Activated T-helper 9 cell treated with anti-CD3 and anti-CD28 coated beads, Interleukin-2, amount 50 U/mL, for 16 hours (primary cell): ENCODE data around the gene SCAF11.

Source experiments
- DNase-seq: peaks from one replicate; pipeline ENCODE4 v3.0.0-alpha.2; 2020; ENCODE audit warnings: low read depth

Gene SCAF11

DNA sequence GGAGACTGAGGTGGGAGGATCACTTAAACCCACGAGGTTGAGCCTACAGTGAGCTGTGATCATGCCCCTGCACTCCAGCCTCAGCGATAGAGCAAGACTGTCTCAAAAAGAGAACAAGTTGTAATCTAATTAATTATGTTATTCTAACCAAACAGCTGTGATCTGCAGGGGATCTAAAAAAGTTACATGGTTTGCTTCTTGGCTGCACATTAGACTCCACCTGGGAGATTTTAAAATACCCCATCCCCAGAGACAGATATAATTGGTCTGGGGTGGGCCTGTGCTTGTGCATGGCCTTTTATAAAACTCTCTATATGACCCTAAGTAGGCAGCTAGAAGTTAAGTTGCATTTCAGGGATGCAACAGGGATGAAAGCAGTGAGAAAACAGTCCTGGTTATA is 76.7 kb downstream of the SCAF11 start:
- DNase-seq, result no peak

DNA sequence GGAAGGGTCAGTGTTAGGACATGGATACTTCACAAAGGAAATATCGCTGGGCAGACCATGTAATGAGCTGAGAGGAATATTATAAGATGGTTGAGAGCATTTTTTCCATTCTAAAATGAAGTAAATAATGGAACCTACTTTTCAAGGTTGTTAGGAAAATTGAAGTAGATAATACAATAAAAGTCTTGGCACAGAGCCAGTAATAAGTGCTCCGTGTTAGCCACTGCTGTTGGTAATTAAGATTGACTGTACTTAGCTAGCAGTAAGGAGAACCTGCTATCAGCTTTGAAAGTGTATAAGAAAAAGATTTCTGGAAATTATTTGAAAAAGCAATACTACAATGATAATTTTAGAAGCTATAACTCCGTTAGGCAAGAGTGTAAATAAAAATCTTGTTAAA is 77.6 kb downstream of the SCAF11 start:
- DNase-seq, result no peak

DNA sequence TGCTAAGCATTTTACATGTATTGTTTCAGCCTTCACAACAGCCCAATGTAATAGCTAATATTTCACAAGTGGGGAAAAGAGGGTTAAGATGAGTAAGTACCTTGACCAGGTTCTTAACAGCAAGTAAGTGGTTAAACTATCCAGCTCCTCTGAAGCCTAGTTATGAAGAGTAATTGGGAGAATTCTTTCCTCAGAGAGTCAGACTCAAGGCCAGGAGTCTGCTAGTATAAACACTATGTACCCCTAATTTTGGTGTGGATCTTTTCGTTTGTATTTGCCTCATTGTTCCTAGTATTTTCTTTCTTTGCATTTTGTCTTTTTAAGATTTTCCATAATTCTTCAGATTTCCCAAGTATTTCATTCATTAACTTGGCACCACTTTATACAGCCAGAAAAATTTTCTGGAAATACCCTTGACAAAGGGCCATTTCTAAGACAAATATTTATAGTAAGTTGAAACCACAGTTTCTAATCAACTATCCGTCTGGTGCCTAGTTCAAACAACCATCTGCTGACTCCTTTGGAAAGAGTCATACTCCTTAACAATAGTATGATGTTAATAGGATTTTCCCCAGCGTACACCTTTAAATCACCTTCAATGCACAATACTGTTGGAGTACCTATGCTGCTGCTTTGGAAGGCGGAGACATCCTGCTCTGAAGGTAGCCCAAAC is 81.2 kb downstream of the SCAF11 start:
- no peak for DNase-seq

DNA sequence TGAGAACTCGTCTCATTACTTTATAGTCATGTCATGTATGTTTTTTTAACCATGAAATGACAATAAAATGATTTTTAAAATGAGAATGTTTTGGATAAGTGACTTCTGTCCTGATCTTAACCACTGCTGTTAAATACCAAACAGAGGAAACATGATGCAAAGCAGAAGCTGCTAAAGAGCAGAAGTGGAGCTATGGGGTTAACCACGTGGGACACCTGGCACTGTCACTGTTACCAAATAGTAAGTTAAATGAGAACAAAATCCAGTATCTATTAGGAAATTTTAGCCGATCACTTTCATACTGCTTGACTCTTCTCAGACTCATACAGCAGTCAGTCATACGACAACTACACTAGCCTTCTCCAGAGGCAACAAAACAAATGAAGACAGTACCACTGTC is 82.4 kb downstream of the SCAF11 start:
- no peak for DNase-seq

DNA sequence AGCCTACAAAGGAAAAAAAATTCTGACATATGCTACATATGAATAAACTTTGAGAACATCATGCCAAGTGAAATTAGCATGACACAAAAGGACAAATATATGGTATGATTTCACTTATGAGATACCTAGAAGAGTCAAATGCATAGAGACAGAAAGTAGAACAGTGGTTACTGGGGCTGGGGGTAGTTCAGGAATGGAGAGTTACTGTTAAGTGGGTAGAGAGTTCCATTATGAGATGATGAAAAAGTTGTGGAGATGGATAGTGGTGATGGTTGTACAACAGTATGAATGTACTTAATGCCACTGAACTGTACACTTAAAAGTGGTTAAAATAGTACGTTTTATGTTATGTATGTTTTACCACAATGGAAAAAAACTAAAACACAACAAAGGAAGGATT is 92.3 kb downstream of the SCAF11 start:
- DNase-seq, result no peak

DNA sequence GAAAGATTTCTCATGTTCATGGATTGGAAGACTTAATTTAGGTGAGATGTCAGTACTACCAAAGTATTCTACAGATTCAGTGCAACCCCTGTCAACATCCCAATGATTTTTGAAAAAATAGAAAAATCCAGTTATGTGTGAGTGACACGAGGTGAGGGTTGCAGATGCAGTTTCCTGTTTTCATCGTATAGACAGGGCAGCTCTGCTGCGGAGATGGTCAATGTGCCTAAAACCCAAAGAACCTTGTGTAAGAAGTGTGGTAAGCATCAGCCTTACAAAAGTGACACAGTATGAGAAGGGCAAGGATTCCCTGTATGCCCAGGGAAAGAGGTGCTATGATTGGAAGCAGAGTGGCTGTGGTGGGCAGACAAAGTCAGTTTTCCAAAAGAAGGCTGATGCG is 94.4 kb downstream of the SCAF11 start:
- no peak for DNase-seq

DNA sequence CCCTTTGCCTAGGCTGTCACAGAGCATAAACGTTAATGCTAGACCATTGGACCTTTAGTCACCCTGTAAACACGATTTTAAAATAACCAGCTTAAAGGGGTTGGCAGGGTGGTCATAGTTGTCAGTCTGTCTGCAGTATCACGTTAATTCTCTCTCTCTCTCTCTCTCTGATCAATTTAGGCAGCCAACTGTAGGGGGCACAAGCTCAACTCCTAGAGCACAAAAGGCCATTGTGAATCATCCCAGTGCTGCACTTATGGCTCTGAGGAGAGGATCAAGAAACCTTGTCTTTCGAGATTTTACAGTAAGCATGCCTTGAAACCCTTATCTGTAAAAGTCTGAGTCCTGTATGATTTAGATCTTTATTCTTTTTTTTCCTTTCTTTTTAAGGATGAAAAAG is 97.1 kb downstream of the SCAF11 start:
- no peak for DNase-seq

DNA sequence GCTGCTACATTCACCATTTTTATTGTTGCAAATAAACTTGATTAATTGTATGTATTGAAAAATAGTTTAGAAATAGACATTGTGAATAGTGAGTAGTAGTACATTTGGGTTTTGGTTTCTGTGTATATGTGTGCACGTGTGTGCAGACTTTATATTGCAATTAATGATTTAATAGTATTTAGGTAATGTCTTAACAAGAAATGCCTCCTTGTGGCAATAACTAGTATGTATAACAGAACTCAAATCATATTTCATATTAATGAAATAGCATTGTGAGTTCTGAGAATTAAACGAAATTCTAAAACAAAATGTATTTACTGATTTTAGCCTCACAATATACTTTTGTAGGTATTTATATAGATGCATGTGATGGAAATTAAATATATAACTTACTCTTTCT is 100.1 kb downstream of the SCAF11 start:
- no peak for DNase-seq

DNA sequence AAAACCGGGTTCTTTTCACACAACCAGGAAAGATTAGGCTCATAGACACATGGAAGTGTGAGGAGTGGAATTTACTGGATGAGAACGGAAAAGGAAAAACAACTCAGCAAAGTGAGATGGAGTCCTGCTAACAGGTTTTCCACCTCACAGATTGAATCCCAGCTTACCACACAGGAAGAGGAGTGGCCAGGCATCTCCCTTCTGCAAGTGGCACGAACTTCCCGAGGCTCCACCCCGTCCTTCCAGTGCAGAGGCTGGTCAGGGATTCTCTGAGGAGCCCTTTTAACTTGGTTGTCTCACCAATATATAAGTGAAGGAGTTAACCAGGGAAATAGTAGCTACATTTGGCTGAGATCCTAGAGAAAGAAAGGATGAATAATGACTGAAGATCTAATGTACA is 102.8 kb downstream of the SCAF11 start:
- no peak for DNase-seq

DNA sequence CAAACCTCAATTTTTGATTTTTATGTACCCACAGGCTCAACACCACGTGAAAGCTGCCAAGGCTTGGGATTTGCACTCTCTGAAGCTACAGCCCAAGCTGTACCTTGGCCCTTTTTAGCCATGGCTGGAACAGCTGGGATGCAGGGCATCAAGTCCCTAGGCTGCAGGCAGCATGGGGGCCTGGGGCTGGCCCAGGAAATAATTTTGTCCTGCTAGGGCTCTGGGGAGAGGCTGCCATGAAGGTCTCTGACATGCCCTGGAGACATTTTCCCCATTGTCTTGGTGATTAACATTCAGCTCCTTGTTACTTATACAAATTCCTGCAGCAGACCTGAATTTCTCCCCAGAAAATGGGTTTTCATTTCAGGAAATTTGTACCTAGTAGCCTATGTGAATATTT is 103.7 kb downstream of the SCAF11 start:
- DNase-seq, result no peak

DNA sequence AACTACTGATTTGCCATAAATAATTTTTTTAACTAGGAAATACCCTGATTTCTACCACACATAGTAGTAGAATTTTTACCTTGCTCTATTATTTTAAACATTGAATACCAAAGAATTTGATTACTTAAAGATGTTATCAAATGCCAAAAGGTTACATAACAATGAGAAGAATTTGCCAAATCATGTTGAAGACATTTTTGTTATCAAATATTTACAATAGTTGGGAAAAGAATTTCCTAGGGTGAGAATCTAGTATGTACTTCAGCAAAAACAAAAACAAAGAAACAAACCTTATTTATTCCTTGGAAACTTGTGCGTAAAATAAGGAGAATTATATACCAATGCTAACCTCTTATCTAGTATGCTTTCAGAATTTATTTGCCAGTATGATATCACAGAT is 107.2 kb downstream of the SCAF11 start:
- no peak for DNase-seq

DNA sequence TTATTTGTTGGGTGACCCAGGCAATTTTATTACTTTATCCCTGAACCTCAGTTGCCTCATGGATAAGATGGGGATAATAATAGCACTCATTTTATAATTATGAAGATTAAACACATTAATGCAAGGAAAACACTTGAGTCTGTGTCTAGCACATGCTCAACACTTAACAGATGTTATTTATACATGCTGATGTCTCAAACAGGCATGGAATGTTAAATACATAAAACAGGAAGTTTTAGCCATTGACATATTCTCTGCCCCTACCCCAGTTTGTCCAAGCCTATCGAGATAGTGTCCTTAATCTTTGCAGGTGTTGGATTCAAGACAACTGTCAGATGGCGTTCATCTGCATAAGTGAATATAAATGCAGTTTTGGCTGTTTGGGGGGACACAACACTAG is 109.8 kb downstream of the SCAF11 start:
- DNase-seq, result no peak

DNA sequence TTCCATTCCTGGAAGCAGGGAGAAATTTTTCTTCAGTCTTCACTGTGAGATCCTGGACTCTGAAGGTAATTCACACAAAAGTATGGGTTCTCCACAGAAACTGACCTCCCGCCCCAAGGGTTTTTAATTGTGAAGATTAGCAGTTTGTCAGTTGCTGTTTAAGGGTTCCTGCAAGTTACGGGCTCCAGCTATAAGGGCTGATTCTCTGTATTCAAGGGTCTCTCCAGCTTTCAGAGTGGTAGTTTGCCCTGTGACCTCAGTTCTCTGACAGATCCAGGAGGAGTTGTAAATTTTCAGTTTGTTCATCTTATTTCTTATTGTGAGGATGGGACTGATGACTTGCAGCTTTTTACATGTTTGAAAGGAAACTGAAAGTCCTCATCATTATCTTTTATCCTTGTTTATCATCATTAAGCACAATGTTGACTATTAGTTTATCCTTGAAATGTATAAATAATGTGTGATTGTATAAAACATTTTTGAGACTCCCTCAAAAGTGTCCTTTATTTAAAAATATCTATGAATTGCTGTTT is 110.9 kb downstream of the SCAF11 start:
- no peak for DNase-seq

DNA sequence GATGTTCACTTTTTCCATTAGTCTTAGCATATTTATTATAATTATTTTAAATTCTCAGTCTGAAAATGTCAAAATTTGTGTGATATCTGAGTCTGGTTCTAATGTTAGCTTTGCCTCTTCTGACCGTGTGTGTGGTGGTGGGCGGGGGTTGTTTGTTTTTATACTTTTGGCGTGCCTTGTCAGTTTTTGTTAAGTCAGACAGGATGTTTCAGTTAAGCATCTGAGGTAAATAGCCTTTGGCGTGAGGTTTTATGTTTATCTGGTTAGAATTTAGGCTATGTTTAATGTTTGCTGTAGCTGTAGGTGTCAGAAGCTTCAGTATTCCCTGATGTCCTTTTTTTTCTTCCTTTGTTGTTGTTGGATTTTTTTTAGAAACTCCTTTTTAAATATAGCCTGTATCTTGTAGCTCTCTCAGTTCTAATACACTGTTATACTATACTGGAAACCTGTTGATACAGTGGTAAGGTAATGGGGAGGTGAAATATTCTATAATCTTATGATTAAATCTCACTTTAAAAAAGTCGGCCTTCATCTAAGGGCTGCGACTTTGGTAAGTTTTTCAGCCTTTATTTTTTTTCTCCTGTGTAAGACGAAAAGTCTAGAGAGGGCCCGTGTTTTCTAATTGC is 111.6 kb downstream of the SCAF11 start:
- peak; percentile 2 for DNase-seq

DNA sequence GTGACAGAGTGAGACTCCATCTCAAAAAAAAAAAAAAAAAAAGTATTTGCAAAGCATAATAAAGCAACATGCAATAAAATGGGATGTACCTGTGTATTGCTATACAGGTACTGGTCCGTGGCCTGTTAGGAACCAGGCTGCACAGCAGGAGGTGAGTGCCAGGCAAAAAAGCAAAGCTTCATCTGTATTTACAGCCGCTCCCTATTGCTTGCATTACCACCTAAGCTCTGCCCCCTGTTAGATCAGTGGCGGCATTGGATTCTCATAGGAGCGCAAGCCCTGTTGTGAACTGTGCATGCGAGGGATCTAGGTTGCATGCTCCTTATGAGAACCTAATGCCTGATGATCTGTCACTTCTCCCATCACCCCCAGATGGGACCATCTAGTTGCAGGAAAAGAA is 113.3 kb downstream of the SCAF11 start:
- no peak for DNase-seq

DNA sequence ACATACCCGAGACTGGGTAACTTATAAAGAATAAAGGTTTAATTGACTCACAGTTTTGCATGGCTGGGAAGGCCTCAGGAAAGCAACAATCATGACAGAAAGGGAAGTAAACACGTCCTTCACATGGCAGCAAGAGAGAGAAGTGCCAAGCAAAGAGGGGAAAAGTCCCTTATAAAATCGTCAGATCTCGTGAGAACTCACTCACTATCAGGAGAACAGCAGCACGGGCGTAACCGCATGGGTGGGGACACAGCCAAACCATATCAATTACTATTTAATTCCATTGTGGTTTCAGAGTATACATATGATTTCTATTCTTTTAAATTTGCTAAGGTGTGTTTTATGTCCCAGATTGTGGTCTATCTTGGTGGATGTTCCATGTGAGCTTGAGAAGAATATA is 117.9 kb downstream of the SCAF11 start:
- no peak for DNase-seq
